ENCODE results near the gene VDAC1.
"Not testable (repeated sequence)": the region's sequence is repeated elsewhere in the genome, so short reads cannot be mapped to it uniquely, and the experiment has no call there.

The VDAC1 gene

DNA sequence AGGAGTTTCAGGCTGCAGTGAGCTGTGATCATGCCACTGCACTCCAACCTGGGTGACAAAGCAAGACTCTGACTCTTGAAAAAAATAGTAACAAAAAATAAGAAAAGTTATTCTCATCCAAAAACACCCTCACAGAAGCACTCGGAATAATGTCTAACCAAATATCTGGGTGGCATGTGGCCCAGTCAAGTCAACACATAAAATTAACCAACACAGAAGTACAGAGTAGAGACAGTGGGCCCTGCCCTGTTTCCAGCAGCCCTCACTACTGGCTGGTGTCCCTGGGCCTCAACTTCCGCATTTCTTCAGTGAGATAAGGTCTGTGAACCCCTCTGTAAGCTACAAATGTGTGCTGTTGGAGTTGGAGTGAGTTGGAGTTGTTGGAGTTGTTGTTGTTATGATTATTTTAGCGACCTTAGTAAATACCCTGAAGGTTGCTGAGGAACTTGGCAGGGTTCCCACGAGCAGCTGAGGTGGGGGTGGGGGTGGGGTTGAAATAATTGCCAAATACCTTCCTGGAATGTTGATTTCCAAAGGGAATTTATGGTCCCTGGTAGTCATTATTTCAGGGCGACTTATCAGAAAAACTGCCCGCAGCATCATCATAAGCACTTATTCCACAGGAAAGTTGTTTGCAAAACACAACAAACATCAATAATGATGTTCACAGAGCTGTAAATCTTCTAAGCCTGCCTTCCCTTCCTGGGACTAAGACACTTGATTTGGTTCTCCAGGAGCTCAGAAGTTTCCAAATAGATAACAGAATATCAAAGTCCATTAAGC lies 66.5 kb downstream of the VDAC1 start:
- DNase-seq: no peak

DNA sequence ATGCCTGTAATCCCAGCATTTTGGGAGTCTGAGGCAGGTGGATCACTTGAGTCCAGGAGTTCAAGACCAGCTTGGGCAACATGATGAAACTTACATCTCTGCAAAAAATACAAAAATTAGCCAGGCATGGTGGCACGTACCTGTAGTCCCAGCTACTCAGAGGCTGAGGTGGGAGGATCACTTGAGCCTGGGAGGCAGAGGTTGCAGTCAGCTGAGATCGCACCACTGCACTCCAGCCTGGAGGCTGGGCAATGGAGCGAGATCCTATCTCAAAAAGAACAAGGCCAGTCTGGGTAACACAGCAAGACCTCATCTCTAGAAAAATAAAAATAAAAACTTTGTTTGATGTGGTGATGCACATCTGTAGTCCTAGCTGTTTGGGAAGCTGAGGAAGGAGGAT lies 67.1 kb downstream of the VDAC1 start:
- DNase-seq: not testable (repeated sequence)

DNA sequence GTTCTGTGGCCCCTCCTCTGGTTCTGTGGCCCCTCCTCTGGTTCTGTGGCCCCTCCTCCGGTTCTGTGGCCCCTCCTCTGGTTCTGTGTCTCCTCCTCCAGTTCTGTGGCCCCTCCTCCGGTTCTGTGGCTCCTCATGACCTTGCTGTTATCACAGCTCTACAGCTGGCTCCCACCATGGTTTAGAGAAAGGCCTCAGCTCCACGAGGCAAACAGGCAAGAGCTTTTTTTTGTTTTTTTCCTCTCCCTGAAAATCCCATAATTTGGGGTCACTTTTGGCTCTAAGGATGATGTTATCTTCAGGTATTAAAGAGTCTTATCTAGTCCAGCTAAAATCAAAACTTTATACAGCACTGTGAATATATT lies 68.1 kb downstream of the VDAC1 start:
- no peak for DNase-seq

DNA sequence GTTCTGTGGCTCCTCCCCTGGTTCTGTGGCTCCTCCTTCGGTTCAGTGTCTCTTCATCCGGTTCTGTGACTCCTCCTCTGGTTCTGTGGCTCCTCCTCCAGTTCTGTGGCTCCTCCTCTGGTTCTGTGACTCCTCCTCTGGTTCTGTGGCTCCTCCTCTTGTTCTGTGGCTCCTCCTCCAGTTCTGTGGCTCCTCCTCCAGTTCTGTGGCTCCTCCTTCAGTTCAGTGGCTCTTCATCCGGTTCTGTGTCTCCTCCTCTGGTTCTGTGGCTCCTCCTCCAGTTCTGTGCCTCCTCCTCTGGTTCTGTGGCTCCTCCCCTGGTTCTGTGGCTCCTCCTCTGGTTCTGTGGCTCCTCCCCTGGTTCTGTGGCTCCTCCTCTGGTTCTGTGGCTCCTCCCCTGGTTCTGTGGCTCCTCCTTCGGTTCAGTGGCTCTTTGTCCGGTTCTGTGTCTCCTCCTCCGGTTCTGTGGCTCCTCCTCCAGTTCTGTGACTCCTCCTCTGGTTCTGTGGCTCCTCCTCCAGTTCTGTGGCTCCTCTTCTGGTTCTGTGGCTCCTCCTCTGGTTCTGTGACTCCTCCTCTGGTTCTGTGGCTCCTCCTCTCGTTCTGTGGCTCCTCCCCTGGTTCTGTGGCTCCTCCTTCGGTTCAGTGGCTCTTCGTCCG lies 68.7 kb downstream of the VDAC1 start:
- not testable (repeated sequence) for DNase-seq

DNA sequence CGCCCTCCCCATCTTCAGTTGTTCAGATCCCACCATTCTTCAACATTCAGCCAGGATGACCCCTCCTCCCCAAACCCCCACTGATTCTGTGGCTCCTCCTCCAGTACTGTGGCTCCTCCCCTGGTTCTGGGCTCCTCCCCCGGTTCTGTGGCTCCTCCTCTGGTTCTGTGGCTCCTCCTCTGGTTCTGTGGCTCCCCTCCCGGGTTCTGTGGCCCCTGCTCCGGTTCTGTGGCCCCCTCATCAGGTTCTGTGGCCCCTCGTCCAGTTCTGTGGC lies 69.2 kb downstream of the VDAC1 start:
- DNase-seq: no peak

DNA sequence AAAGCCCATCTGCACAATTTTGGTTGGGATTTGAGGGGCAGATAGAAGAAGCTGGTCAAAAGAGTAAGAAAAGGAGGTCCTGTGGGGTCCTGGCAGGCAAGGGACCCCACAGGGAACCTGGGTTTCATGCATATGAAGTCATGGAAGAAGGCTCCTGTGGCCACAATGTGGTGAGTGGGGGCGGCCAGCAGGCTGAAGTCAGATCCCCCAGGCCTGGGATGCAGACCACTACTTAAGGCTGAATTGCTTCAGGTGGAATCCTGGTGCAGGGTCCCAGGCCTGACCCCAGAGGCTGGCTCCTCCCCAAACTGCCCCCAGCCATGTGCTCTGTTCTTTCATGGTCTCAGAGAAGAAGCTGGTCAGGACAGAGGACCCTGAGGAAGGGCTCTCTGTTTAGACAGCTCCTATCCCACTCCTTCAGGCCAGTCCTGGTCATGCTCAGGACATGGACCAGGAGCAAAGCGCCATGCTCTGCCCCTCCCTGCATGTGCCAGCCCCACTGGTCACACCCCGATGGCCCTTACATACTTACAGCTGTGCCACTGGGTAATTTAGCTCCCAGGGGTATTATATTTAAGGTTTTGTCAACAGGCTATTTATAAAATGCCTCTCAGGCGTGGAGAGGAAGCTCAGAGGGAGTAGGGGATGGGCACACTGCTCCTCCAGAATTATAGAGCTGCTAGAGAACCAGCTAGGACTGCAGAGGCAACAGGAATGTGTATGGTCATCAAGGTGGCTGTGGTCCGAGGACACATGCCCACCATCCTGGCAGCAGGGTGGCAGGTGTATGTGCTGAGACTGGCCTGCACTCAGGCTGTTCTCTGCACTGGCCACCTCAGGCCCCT lies 69.7 kb downstream of the VDAC1 start:
- no peak for DNase-seq

DNA sequence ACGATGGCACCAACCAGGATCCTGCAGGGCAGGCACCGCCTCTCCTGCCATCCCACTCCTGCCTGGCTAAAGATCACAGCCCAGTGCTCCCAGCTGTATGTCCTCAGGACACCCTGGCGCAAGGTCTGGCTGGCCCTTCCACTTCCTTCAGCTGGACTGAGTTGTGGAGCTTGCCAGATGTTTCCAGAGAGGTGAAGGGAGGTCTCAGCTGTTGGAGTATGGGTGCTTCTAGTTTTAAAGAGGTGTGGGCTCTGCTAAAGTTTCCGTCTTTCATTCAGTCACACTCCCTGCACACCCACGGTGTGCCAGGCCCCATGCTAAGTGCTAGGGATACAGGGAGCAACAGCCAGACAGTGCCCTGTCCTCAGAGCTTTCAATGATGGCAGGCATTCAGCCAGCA lies 70.5 kb downstream of the VDAC1 start:
- no peak for DNase-seq

DNA sequence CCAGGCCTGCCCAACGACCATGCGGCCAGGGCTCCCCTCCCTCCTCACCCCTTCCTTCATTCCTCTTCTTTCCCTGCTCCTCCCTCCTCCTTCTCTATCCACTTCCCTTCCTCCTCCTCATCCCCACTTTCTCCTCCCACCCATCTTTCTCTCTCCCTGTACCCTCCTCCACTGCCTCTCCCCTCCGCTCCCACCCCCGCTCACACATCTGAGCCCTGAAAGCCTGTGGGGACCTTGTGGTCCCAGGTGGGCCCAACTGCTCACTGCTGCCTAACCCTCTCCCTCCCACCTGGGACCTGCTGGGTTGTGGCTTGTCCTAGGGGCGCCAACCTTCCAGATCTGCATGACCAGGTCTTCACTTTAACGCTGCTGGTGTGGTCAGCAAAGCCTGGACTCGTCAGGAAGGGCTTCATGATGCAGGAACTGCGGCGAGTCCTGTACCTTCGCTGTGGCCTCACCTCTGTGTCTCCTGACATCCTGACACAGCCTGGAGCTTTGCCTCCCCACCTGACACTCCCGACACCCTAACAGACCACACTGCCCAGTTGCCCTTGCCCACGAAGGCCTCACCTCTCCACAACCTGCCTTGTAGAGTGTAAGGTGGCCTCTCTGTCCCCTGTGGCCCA lies 71.0 kb downstream of the VDAC1 start:
- DNase-seq: no peak

DNA sequence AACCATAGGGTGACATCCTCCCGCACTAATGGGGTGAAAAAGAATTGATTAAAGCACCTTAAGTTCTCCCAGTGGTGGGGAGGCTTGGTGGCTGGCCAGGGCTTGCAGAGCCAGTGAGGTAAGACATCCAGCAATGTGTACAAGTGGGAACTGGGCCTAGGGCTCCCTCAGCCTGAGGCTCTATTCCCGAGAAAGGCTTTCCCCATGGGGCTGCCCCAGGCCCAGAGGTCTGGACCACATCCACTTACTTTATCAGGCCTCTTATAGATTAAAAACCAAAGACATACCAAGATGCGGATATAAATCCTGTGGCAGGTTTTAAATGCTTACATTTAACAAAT lies 71.6 kb downstream of the VDAC1 start:
- no peak for DNase-seq

DNA sequence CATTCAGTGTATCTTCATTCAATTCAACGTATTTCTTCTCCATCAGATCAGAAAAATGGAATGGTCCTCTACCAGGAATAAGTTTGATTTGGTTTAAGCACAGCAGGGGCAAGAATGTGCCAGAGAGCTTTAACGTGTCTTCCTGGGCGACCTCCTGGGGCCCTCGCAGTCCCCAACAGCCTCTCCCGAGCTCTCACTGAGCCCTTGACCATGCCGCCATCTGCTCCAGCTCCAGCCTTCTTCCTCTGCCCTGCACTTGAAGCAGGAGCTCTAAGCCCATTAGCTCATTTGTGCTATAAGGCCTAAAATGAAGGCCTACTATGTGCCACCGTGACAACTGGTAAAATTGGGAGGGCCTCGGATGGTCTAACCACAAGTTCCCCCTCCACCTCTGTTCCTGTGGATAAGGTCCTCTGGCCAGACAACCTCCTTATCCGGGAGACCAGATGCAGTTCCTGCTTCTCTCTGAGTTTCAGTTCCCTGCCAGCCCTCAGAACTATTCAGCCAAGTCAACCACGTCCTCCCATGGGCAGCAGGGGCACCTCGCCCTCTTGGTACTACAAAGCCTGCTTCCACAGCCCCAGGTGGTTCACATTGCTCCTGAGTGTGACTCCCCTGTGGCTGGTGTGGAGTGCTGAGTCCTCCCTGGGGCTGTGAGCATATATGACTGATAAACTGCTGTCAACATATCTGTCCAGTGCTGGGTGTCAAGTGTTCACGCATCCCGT lies 72.2 kb downstream of the VDAC1 start:
- no peak for DNase-seq

DNA sequence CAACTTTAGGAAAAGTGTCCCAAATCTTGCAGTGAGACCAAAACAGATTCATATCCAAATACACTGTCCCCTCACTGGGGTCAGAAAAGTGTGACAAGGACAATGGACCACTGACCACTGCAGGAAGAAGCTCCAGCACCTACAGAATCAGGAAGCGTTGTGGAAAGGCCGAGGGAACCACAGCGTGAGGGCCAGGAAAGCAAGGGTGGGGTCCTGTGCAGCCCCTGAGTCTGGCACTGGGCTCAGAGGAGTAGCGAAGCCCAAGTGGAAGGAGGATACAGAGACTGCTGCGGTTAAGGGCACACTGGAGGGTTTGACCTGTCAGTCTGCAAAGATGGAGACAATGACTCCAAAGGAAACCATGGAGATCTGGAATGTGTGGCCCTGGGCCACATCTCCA lies 73.2 kb downstream of the VDAC1 start:
- no peak for DNase-seq

DNA sequence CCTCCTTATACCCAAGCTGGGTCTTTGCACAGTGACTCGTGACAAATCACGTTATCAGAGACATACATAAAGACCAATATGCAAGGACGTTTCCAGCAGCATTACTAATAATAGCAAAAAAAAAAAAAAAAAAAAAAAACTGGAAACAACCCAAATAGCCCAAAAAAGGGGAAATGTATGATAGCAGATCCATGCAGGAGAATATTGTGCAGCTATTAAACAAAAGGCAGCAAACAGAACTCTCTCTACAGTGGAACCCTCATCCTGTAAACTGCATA lies 74.0 kb downstream of the VDAC1 start:
- DNase-seq: no peak

DNA sequence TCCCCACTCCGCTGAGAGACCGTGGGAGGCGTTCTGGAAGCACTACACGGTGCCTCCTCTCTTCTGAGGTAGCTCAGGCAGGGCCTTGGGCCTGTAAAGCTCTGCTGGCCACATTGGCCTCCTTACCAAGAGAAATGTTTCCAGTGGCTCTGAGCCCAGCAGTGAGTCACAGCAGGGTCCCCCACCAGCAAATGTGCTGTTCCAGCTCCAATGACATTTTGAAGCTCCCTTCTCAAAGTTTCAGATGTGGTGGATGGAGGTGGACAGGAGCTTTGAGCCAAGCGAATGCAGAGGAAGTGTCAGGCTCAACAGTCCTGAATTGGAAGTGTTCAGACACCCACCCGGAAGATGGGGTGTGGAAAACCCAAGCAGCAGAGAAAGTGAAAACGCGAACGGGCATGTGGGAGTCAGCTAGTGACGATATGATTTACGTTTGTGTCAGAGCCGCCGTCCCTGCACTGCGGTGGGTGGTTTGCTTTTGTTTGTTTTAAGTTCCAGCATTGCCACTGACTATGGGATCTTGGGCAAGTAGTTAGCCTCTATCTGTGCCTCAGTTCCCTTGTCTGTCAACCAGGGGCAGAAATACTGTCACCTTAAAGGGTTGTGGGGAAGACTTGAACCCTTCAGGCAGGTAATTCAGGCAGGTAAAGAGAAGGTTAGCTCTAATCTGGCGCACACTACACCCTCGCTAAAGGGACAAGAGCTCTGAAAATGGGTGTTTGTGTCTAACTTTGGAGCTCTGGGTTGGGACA lies 74.5 kb downstream of the VDAC1 start:
- DNase-seq: peak; percentile 50

DNA sequence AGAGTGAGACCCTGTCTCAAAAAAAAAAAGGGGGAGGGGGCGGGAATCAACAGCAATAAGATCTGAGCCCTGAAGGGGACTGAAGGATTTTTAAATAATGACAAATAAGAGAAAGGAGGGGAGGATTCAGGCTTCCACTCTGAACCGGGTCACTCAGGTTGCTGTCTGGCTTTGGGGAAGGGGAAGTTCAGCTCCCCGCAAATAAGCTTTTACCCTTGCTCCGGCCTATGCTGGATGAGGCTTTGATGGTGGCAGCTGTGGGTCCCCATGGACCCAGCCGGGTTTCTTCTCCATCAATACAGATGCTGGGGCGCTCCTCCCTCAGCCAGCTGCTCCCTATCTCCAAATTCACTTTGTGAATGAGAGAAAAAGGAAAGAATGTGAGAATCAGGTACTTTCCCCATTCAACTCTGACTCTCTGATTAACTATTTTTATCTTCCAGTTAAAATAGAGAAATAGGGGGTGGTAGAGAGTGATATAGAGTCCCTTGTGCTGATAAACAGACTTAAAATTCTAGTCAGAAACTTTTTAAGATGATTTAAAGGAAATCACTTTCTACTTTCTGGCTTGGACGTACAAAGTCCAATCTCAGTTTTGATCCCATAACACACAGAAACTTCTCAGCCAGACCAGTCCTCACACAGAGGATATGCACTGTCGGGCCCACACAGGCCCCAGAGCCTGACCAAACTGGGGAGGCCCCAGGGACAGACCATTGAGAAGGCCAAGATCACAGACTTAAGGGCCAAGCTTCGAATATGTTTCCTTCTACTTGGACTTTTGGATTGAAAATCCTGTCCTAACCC lies 76.0 kb downstream of the VDAC1 start:
- DNase-seq: no peak

DNA sequence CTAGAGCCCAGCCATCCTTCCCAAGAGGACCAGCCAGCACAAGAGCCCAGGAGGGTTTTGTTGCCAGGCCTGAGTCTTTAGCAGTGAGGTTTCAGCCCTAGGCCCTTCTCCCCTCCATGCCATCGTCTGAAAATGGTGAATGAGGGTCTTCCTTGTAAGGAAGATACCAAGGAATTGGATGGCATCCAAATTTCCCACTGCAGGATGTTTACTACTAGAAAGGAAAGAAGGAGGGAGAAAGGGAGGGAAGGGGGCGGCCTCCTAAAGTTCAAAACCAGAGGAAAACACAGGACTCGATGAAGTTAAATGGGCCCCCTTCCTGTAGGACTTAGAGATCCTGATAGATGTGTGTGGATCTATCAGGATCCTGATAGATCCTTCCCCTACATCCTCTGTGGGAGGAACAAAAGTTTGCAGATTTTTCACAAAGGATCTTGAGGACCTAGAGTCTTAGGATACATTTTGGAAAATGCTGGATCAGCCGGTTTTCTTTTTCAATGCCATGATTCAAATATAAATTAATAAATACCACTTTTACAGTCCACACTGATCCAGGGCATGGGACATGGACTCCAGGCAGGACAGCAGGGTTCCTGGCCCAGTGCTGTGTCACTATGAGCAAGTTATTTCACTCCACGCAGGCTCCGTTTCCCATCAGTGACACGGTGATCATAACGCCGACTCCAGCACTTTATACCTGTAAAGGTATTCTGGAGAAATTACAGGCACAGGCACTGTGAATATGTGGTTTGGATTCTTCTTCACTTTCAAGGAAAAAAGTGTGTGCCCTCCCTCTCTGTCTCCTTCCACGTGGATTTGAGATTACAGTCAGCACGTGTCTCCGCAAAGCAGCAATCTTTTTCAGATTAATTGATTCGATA lies 77.2 kb downstream of the VDAC1 start:
- DNase-seq: no peak

DNA sequence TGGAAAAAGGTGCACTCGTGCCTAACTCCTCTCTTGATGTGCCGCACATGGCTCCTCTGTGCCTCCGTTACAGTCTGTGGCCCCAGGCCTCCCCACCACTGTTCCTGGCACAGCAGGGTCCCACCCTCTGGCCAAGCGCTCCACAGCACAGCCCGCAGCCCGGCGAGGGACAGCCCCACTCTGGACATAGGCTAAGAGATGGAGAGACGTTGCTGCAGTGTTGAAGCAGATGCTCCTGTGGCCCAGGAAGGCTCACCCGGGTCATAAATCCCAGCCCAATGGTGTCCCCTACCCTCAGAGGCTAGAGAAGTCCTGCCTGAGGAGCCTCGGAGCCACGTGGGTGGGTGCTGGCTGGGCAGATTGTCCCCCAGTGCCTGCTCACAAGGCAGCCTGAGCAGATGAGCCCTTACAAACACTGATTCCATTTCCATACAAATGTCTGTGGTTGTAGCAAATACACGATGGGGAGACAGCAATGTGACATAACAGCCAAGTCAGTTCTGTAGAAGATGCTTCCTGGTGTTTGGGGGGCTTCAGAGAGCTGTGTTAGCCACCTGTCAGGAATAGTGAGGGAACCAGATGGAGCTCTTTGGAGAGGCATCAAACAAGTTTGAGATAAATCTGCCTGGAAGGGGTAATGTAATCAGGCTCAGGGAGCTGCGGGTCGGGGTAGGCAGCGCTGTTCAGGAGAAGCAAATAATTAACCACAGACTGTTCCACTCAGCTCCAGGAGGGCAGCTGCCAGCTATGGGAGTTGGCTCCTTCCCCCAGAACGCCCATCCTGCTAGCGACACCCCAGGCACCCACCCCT lies 78.1 kb downstream of the VDAC1 start:
- no peak for DNase-seq

DNA sequence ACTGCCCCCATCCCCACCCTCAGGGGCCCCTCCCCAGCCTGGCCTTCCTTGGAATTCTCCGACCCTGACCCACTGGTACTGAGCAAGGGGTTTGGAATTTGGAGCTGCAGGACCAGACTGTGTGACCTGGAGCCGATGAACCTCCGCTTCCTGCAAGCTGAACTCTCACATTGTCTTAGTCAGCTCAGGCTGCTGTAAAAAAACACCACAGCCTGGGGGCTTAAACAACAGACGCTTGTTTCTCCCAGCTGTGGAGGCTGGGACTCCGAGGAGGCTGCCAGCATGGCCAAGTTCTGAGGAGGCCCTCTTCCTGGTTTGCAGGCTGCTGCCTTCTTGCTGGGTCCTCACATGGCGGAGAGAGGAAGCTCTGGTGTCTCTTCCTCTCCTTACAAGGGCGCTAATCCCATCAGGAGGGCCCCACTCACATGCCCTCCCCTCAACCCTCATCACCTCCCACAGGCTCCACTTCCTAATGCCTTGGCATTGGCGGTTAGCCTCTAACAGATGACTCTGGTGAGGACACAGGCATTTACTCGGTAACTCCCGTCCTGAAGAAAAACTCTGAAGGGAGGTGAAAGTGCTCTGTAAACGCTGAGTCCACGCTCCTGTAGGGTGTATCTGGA lies 78.8 kb downstream of the VDAC1 start:
- DNase-seq: no peak

DNA sequence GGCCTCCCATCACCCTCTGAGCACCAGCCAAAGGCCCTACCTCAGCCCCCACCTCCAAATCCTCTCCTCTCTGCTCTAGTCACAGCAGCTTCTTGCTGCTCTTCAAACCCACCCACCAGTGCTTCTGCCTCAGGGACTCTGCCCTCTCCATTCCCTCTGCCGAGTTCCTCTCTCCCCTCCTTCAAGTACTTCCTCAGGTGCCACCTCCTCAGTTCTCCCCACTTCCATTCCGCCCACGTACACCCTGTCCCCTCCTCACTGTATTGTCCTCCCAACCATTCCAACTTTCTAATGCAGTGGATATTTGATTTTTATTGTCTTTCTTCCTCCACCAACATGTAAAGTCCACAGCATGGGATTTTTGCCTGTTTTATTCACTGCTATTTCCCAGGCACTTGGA lies 79.5 kb downstream of the VDAC1 start:
- DNase-seq: no peak

DNA sequence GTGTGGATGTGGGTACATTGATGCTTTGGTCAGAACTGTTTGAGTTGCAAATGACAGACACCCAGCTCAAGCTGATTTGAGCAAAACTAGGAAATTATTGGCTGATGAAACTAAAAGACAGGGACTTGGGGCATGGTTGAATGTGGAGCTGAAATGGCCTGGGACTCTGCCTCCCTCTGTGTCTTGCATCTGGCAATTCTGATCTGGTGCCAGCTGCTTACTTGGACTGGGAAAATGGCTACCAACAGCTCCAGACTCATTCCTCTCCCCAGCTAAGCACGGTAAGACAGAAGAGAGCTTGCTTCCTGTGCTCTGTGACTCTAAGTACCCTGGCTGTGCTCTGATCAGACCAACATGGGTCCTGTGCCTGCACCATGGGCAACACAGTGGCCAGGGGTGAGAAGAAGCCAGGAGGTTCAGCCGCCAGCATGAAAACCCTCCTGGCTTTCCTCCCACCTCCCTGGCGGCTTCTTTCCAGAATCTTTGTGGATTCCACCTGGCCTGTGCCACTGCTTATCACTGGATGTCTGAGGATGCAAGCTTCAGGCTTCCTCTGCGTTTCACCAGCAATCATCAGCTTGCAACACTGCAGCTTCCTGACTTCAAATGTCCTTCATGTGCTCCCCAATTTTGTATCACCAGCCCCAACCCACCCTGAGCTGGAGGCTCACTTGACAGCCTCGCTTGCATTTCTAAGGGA lies 80.4 kb downstream of the VDAC1 start:
- DNase-seq: no peak
